ENCODE data around the gene DCC. TPM values are rescaled to one million over a fixed set of nuclear protein-coding genes. Genes with fewer than 3 reads are reported as not detected.

Gene DCC
- total RNA-seq, 1 donor from 2014 or later: 14.7 TPM

DNA sequence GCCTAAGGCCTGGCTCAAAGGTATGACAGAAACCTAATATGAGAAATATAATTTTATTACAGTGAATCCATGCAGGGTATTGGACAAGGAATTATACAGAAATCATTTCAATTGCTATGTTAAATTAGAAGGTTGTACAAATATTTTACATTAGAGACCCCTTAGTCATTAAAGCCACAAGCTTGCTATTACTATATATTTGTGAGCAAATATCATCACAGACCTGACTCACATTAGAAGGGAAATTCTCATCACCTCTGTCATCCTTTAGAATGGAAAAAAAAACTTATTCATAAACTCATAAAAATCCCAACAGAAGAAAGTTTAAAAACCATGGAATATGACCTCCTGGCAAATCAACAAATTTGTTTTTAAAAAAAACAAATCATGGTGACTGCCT is 277.9 kb downstream of the DCC start:
- no peak for DNase-seq (ENCODE audit: low spot score)
- Mint-ChIP-seq H3K27me3 (ENCODE audit: unreplicated experiment) (no peaks in the 10 kb centered on the region), H3K4me3 (ENCODE audit: unreplicated experiment) (no peak overlapping the region), H3K4me1 (ENCODE audit: unreplicated experiment) (peaks cover under 1% of the 10 kb centered on the region), H3K36me3 (ENCODE audit: low read depth, unreplicated experiment) (no peaks in the 10 kb centered on the region), H3K9me3 (ENCODE audit: unreplicated experiment) (no peaks in the 10 kb centered on the region), H3K27ac (ENCODE audit: unreplicated experiment) (no peak overlapping the region)
- TF ChIP-seq CTCF (IDR thresholded peaks at IDR 0.05; ENCODE audit: unreplicated experiment): no peak

DNA sequence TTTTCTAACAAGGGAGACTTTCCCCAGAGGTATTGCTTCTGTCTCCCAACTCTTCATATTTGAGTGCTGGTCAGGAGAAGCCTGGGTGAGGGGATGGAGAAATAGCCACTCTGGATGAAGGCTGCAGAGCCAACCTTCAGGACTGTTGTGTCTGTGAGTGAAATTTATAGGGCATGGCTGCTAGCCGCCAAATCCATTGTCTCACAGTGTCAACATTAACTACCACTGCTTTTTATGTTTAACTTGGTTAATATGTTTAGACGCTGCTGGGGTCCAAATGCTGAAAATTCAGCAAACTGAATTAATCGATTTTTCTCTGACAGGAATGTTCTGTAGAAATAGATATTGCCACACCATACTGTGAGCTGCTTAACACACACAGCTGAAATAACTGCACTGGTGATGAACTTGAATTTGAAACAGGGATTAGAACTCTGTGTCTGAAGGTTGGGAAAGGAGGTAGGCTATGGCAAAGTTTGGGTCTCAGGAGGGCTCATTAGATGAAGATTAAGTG is 281.0 kb downstream of the DCC start:
- H3K27ac Mint-ChIP-seq (ENCODE audit: unreplicated experiment): no peak overlapping the region
- no peaks in the 10 kb centered on the region for H3K9me3 Mint-ChIP-seq (ENCODE audit: unreplicated experiment)
- H3K27me3 Mint-ChIP-seq (ENCODE audit: unreplicated experiment): no peaks in the 10 kb centered on the region
- TF ChIP-seq CTCF (IDR thresholded peaks at IDR 0.05; ENCODE audit: unreplicated experiment): no peak
- H3K4me3 Mint-ChIP-seq (ENCODE audit: unreplicated experiment): no peak overlapping the region
- H3K36me3 Mint-ChIP-seq (ENCODE audit: low read depth, unreplicated experiment): no peaks in the 10 kb centered on the region
- DNase-seq (ENCODE audit: low spot score): no peak
- peaks cover 4% of the 10 kb centered on the region for H3K4me1 Mint-ChIP-seq (ENCODE audit: unreplicated experiment)

DNA sequence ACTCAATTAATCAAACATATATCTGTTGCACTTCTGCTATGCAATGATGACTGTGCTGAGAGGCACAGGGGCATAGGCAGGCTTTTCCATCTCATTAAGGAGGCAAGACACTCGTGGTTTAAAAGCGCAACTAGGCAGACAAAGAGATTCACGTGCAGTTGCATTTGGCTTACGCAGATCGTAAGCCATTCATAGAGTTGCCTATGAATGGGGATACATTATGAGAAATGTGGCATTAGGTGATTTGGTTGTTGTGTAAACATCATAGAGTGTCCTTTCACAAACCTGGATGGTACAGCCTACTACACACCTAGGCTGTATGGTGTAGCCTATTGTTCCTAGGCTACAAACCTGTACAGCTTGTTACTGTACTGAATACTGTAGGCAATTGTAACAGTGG is 284.7 kb downstream of the DCC start:
- TF ChIP-seq CTCF (IDR thresholded peaks at IDR 0.05; ENCODE audit: unreplicated experiment): no peak
- no peak overlapping the region for H3K27ac Mint-ChIP-seq (ENCODE audit: unreplicated experiment)
- no peaks in the 10 kb centered on the region for H3K9me3 Mint-ChIP-seq (ENCODE audit: unreplicated experiment)
- no peak for DNase-seq (ENCODE audit: low spot score)
- no peak overlapping the region for H3K4me3 Mint-ChIP-seq (ENCODE audit: unreplicated experiment)
- peaks cover 4% of the 10 kb centered on the region for H3K4me1 Mint-ChIP-seq (ENCODE audit: unreplicated experiment)
- H3K27me3 Mint-ChIP-seq (ENCODE audit: unreplicated experiment): peaks cover 1% of the 10 kb centered on the region
- no peaks in the 10 kb centered on the region for H3K36me3 Mint-ChIP-seq (ENCODE audit: low read depth, unreplicated experiment)

DNA sequence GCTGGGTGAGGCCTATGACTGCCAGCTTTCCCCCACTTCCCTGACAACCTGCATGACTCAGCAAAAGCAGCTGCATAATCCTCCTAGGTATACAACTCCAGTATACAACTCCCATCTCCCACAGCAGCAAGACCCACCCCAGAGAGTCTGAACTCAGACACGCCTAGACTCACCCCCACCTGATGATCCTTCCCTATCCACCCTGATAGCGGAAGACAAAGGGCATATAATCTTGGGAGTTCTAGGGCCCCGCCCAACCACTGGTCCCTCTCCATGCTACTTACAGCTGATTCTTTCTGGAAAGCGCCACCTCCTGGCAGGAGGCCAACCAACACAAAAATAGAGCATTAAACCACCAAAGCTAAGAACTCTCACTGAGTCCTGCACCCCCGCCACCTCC is 296.5 kb downstream of the DCC start:
- no peak for DNase-seq (ENCODE audit: low spot score)

GRCh38 chr18:52648201-52648600 is 308.2 kb downstream of the DCC start:
- Mint-ChIP-seq H3K36me3 (ENCODE audit: low read depth, unreplicated experiment) (no peaks in the 10 kb centered on the region), H3K27ac (ENCODE audit: unreplicated experiment) (no peak overlapping the region), H3K9me3 (ENCODE audit: unreplicated experiment) (peaks cover 7% of the 10 kb centered on the region), H3K4me3 (ENCODE audit: unreplicated experiment) (no peak overlapping the region), H3K27me3 (ENCODE audit: unreplicated experiment) (no peaks in the 10 kb centered on the region), H3K4me1 (ENCODE audit: unreplicated experiment) (peaks cover 6% of the 10 kb centered on the region)
- no peak for DNase-seq (ENCODE audit: low spot score)
- TF ChIP-seq CTCF (IDR thresholded peaks at IDR 0.05; ENCODE audit: unreplicated experiment): no peak

More for the DNA sequence above, 296.5 kb downstream of the DCC start:
- no peak for TF ChIP-seq CTCF (IDR thresholded peaks at IDR 0.05; ENCODE audit: unreplicated experiment)
- H3K36me3 Mint-ChIP-seq (ENCODE audit: low read depth, unreplicated experiment): no peaks in the 10 kb centered on the region
- no peak overlapping the region for H3K4me3 Mint-ChIP-seq (ENCODE audit: unreplicated experiment)
- H3K4me1 Mint-ChIP-seq (ENCODE audit: unreplicated experiment): no peaks in the 10 kb centered on the region
- H3K27me3 Mint-ChIP-seq (ENCODE audit: unreplicated experiment): peaks cover 3% of the 10 kb centered on the region
- no peaks in the 10 kb centered on the region for H3K9me3 Mint-ChIP-seq (ENCODE audit: unreplicated experiment)
- H3K27ac Mint-ChIP-seq (ENCODE audit: unreplicated experiment): no peak overlapping the region

Data from endothelial cell (in vitro differentiated cells).